Small intestine (tissue), 7 donors: Measurements from ENCODE around the gene CACUL1. TPM values are rescaled to one million over a fixed set of nuclear protein-coding genes. Genes with fewer than 3 reads are reported as not detected.
A peak's percentile ranks its signal among the peaks of the same experiment; 100 is the strongest.
"Not testable (repeated sequence)": the region's sequence is repeated elsewhere in the genome, so short reads cannot be mapped to it uniquely, and the experiment has no call there.

Source experiments
- DNase-seq, 2 donors: peaks; one replicate each; pipeline versions ENCODE4 v3.0.0 to v3.0.0-alpha.2; 2013
- FAIRE-seq: peaks from 2 replicates; lab custom pipeline; 2012; peaks lifted over from hg19 to GRCh38; lab: Jason Lieb, UNC
- H3K27ac ChIP-seq, 3 donors: one replicate each; pipeline ENCODE4 v1.5.1; 2013; ENCODE audit warnings: low read length in 2 of 3, mild to moderate bottlenecking in 2 of 3, control low read depth in 1 of 3, inconsistent platforms in 1 of 3, low read depth in 1 of 3, moderate library complexity in 1 of 3
- H3K27me3 ChIP-seq, 3 donors: one replicate each; pipeline ENCODE4 v1.6.1; 2013; ENCODE audit warnings: low read length in 3 of 3, inconsistent platforms in 1 of 3; ENCODE audit not compliant: control insufficient read depth in 3 of 3, insufficient read depth in 3 of 3
- H3K36me3 ChIP-seq, 3 donors: one replicate each; pipeline ENCODE4 v1.6.1; 2013; ENCODE audit warnings: low read length in 3 of 3, inconsistent platforms in 1 of 3, low read depth in 1 of 3, mild to moderate bottlenecking in 1 of 3, moderate library complexity in 1 of 3; ENCODE audit not compliant: control insufficient read depth in 3 of 3, insufficient read depth in 2 of 3
- H3K4me1 ChIP-seq, 3 donors: one replicate each; pipeline ENCODE4 v1.6.1; 2013; ENCODE audit warnings: low read length in 2 of 3, inconsistent platforms in 1 of 3, low read depth in 1 of 3, mild to moderate bottlenecking in 1 of 3, moderate library complexity in 1 of 3; ENCODE audit not compliant: control insufficient read depth in 3 of 3, insufficient read depth in 2 of 3
- H3K4me3 ChIP-seq, 3 donors: one replicate each; pipeline ENCODE4 v1.5.1; 2013; ENCODE audit warnings: low read length in 3 of 3, control low read depth in 1 of 3, inconsistent platforms in 1 of 3, low read depth in 1 of 3, mild to moderate bottlenecking in 1 of 3, moderate library complexity in 1 of 3
- H3K9me3 ChIP-seq, 2 donors: one replicate each; pipeline ENCODE4 v1.6.1; 2013; ENCODE audit warnings: low read depth in 1 of 2, low read length in 1 of 2; ENCODE audit not compliant: control insufficient read depth in 2 of 2, insufficient read depth in 1 of 2
- WGBS, 3 donors: extraction: QIAGEN DNeasy Blood & Tissue Kit; methylation state at CpG; one replicate each; pipeline ENCODE4 v1.1.7; 2013; 5-methylcytosine and 5-hydroxymethylcytosine counted together
- polyA plus RNA-seq, 4 donors: library from polyadenylated mRNA; stranded (reverse) in 3 of 4; unstranded in 1 of 4; fragments of 200-250 nt in 3 of 4; fragments of 120-200 nt in 1 of 4; gene quantifications; one replicate each; pipeline versions ENCODE4 v1.2.1 to v1.2.3, GENCODE V29; 2013
- donor health status: healthy with polysubstance abuse.
- donor health status: control.
- donor health status: control.
- donor health status: Bipolar disorder and iron deficiency.
- donor health status: healthy.

CACUL1 gene
- polyA plus RNA-seq, 4 donors = 3.5 to 27.1 (median 6.7) TPM

DNA sequence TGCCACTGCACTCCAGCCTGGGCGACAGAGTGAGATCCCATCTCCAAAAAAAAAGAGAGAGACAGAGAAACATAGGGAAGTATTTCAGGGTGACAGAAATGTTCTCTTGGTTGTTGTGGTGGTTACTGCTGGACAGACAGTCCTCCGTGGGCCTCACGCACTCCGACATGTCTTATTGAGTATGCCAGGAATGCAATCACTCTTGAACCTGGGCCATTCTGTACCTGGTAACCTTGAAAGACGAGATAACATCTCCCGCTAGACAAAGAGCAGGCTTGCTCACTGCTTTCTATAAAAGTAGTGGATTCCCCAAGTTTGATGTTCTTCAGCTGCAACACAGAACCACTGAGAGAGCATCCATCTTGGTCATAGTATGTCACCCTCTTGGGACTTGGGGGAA, 6.7 kb downstream of the CACUL1 start:
- DNase-seq = no peak
- H3K9me3 ChIP-seq = peaks cover 0 to 3% of the 10 kb centered on the region in 2 donors
- FAIRE-seq = no peak
- 85 to 86% (median 85%) methylated on average over 6 of the region's 6 CpGs for WGBS, 3 donors
- peaks cover 0 to 2% (median 0%) of the 10 kb centered on the region in 3 donors for H3K4me1 ChIP-seq
- H3K27me3 ChIP-seq = no peaks in the 10 kb centered on the region
- no peak overlapping the region for H3K4me3 ChIP-seq
- H3K36me3 ChIP-seq = peaks cover 0 to 6% (median 0%) of the 10 kb centered on the region in 3 donors
- H3K27ac ChIP-seq = no peak overlapping the region

DNA sequence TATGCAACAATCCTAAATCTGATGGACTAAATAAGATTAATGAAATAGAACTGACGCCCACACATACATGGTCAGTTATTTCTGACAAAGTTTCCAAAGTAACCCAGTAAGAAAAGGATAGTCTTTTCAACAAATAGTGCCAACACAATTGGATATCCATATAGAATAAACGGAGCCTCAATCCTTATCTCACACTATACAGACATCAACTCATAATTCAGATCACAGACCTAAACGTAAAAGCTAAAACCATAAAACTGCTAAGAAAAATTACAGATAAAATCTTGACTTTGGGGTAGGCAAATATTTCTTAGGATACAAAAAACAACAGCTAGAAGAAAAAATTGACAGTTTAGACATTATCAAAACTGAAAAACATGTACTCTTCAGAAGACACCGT, 8.5 kb downstream of the CACUL1 start:
- H3K27me3 ChIP-seq = no peaks in the 10 kb centered on the region
- no peak for FAIRE-seq
- WGBS, 3 donors = 79 to 92% (median 82%) methylated on average over 4 of the region's 4 CpGs
- no peak overlapping the region for H3K27ac ChIP-seq
- peaks cover 0 to 3% of the 10 kb centered on the region in 2 donors for H3K9me3 ChIP-seq
- peaks cover 0 to 6% (median 0%) of the 10 kb centered on the region in 3 donors for H3K36me3 ChIP-seq
- H3K4me1 ChIP-seq = peaks cover 4 to 13% (median 10%) of the 10 kb centered on the region in 3 donors
- H3K4me3 ChIP-seq = no peak overlapping the region
- no peak for DNase-seq

DNA sequence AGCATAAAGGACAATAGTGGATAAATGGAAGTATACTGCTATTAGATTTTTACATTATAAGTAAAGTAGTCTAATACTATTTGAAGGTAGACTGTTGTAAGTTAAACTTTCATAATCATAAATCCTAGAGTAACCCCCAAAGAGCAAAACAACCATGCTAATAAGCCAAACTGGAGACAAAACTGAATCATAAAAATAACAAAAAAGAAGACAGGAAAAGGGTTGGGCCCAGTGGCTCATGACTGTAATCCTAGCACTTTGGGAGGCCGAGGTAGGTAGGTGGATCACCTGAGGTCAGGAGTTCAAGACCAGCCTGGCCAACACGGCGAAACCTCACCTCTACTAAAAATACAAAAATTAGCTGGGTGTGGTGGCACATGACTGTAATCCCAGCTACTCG, 9.7 kb downstream of the CACUL1 start:
- Histone ChIP-seq H3K4me1 (peaks cover 5 to 14% (median 10%) of the 10 kb centered on the region in 3 donors), H3K36me3 (peaks cover 0 to 6% (median 0%) of the 10 kb centered on the region in 3 donors), H3K4me3 (no peak overlapping the region), H3K9me3 (peaks cover 0 to 3% of the 10 kb centered on the region in 2 donors), H3K27ac (no peak overlapping the region), H3K27me3 (no peaks in the 10 kb centered on the region)
- WGBS, 3 donors = 92 to 98% (median 92%) methylated on average over 4 of the region's 4 CpGs
- FAIRE-seq = no peak
- no peak for DNase-seq

DNA sequence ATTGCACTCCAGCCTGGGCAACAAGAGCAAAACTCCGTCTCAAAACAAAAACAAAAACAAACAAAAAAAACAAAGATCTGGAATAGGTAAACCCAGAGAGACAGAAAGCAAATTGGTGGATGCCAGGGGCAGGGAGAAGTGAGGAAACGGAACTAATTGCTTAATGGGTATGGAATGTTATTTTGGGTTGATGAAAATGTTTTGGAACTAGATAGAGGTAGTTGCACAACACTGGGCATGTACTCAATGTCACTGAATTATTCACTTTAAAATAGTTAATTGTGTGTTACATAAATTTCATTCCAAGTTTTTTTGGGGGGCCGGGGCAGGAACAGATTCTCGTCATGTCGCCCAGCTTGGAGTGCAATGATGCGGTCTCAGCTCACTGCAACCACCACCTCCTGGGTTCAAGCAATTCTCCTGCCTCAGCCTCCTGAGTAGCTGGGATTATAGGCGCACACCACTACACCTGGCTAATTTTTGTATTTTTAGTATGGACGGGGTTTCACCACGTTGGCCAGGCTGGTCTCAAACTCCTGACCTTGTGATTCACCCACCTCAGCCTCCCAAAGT, 10.3 kb downstream of the CACUL1 start:
- H3K4me3 ChIP-seq, DNase-seq, H3K27ac ChIP-seq, H3K9me3 ChIP-seq, FAIRE-seq, H3K36me3 ChIP-seq, H3K27me3 ChIP-seq: not testable (repeated sequence)
- WGBS, 3 donors = 92 to 95% (median 93%) methylated on average over 9 of the region's 9 CpGs
- H3K4me1 ChIP-seq = peaks cover 5 to 14% (median 10%) of the 10 kb centered on the region in 3 donors

DNA sequence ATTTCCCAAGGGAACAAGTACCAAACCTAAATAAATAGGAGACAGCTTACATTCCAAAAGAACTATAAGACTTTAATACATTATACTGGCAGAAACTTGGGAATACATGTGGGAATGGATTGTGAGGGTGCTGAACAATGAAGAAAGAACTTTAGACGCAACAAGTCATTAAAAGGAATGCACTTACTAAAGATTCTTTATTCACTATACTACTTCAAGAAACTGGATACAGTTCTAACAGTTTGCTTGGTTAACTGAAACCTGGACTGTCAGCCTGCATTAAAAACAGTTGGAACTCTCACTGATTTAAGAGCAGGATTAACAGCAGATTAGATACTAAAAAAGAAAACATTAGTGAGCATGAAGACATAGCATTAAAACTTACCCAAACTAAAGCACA, 12.0 kb downstream of the CACUL1 start:
- Histone ChIP-seq H3K36me3 (peaks cover 0 to 6% (median 0%) of the 10 kb centered on the region in 3 donors), H3K9me3 (peaks cover 0 to 3% of the 10 kb centered on the region in 2 donors), H3K27me3 (no peaks in the 10 kb centered on the region), H3K27ac (peak overlapping the region in 1 of 3 donors; percentile 64), H3K4me1 (peaks cover 7 to 18% (median 17%) of the 10 kb centered on the region in 3 donors), H3K4me3 (no peak overlapping the region)
- WGBS, 3 donors = 75 to 85% (median 82%) methylated on average over 1 of the region's 1 CpG
- FAIRE-seq (no peak), DNase-seq (no peak)

DNA sequence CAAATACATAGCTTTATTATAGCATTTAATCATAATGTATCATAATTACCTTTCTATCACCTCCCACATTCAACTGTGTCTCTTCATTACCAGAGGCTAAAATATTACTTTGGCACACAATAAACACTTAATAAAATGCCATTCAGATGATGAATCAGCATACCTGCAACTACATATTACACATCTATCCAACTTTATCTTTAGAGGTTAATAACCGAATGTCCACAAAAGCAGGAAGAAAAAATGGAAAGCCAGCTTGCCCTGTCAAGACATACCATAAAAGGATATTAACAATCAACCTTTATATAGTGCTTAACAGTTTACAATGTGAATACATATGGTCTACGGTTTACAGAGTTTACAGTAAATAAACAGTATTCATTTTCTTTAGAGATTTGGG, 12.7 kb downstream of the CACUL1 start:
- H3K4me1 ChIP-seq = peaks cover 7 to 19% (median 18%) of the 10 kb centered on the region in 3 donors
- no peak for FAIRE-seq
- whole genome bisulfite sequencing, 3 donors = 13 to 39% (median 27%) methylated on average over 2 of the region's 2 CpGs

DNA sequence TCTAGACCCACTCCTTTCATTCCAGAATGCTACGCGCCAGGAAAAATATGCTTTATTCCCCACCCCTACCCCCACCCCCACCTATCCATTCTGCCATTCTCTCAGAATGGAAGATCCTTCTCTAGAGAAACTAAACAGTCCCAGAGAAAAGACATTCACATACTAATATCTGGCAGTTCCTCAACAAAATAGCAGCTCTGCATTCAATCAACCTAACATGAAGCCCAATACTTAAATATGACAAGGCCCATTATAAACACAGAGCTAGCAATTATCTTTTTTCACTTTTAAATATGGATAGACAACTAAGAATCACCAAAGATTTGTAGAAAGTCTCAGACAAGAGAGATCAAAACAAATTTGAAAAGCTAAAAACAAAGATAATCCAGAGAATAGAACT, 16.4 kb downstream of the CACUL1 start:
- FAIRE-seq = no peak
- Histone ChIP-seq H3K4me3 (no peak overlapping the region), H3K27me3 (no peaks in the 10 kb centered on the region), H3K36me3 (no peaks in the 10 kb centered on the region), H3K9me3 (no peaks in the 10 kb centered on the region), H3K27ac (peak overlapping the region in 1 of 3 donors; percentile 50), H3K4me1 (peaks cover 7 to 31% (median 16%) of the 10 kb centered on the region in 3 donors)
- WGBS, 3 donors = 63 to 86% (median 85%) methylated on average over 2 of the region's 2 CpGs
- no peak for DNase-seq

More for the DNA sequence above, 12.7 kb downstream of the CACUL1 start:
- H3K27ac ChIP-seq = peak overlapping the region in 2 of 3 donors; percentile 45 to 64
- peaks cover 0 to 3% of the 10 kb centered on the region in 2 donors for H3K9me3 ChIP-seq
- peak; percentile 48 to 70 for DNase-seq
- no peaks in the 10 kb centered on the region for H3K27me3 ChIP-seq
- peaks cover 0 to 6% (median 0%) of the 10 kb centered on the region in 3 donors for H3K36me3 ChIP-seq
- H3K4me3 ChIP-seq = no peak overlapping the region

DNA sequence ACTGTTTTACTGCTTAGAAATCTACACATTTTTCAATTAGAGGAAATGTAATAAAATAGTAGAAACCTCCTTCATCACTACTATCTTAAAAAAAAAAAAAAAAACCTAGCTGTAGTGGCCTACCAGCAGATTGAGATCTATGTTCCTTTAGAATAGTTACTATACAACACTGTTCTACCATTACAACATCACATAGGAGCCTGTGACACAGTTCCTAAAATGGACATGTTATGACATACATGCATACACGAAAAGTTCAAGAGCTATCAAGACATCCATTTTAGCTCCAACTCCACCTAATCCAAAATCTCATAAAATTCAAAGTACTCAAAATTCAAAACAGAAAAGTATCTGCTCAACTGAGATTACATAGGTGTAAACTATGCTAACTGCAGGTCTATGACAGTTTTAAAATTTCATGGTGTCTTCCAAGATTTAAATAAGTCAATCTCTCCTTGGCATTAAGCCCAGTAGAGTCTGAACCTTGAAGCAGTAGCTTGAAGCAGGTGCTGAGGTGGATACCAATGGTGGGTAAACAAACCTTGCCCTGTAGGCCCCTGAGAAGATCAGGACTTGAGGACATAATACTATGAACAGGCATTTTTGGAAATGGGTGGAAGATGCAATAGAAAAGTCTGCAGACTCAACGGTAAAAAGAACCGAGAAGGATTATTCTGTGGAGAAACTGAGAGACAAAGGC, 17.0 kb downstream of the CACUL1 start:
- Histone ChIP-seq H3K9me3 (no peaks in the 10 kb centered on the region), H3K27me3 (no peaks in the 10 kb centered on the region), H3K4me1 (peaks cover 7 to 37% (median 18%) of the 10 kb centered on the region in 3 donors), H3K27ac (peak overlapping the region in 1 of 3 donors; percentile 50), H3K4me3 (no peak overlapping the region), H3K36me3 (no peaks in the 10 kb centered on the region)
- FAIRE-seq (peak; percentile 55), DNase-seq (peak; percentile 63 to 69)
- WGBS, 3 donors = 28 to 67% (median 36%) methylated on average over 3 of the region's 3 CpGs
